LoVo (cell line): ENCODE measurements around the gene UBL3.

Source experiments
- DNase-seq: peaks from one replicate; pipeline ENCODE4 v3.0.0-alpha.2; 2016; ENCODE audit warnings: low spot score

The UBL3 gene

GRCh38 chr13:29850213-29850898 lies at the start of gene UBL3:
UBL3 (minus strand) TSS chr13:29850617; CDS start chr13:29849538, 1,079 bp downstream.
- peak; percentile 89 for DNase-seq

- DNase-seq, result no peak
Measured at GRCh38 chr13:29897102-29897501, 46.7 kb upstream of the UBL3 start.

GRCh38 chr13:29893438-29893837 lies 43.0 kb upstream of the UBL3 start:
- no peak for DNase-seq

GRCh38 chr13:29892151-29892550 lies 41.7 kb upstream of the UBL3 start:
- DNase-seq, result no peak

GRCh38 chr13:29889111-29889510 lies 38.7 kb upstream of the UBL3 start:
- DNase-seq, result no peak

GRCh38 chr13:29888306-29888705 lies 37.9 kb upstream of the UBL3 start:
- no peak for DNase-seq

- DNase-seq, result no peak
Measured at GRCh38 chr13:29887686-29888085, 37.3 kb upstream of the UBL3 start.

GRCh38 chr13:29887030-29887557 lies 36.7 kb upstream of the UBL3 start:
- no peak for DNase-seq

GRCh38 chr13:29886446-29886845 lies 36.0 kb upstream of the UBL3 start:
- DNase-seq, result no peak

- DNase-seq, result no peak
Measured at GRCh38 chr13:29885989-29886388, 35.6 kb upstream of the UBL3 start.

- DNase-seq, result no peak
Measured at GRCh38 chr13:29884671-29885430, 34.4 kb upstream of the UBL3 start.

GRCh38 chr13:29883941-29884518 lies 33.6 kb upstream of the UBL3 start:
- DNase-seq, result no peak

- DNase-seq, result no peak
Measured at GRCh38 chr13:29882076-29882475, 31.7 kb upstream of the UBL3 start.

- no peak for DNase-seq
Measured at GRCh38 chr13:29878101-29878500, 27.7 kb upstream of the UBL3 start.

- DNase-seq, result no peak
Measured at GRCh38 chr13:29877456-29878078, 27.1 kb upstream of the UBL3 start.

- no peak for DNase-seq
Measured at GRCh38 chr13:29875646-29876045, 25.2 kb upstream of the UBL3 start.

- DNase-seq, result no peak
Measured at GRCh38 chr13:29868581-29868980, 18.2 kb upstream of the UBL3 start.

GRCh38 chr13:29865934-29866333 lies 15.5 kb upstream of the UBL3 start:
- DNase-seq, result no peak

GRCh38 chr13:29861694-29862110 lies 11.3 kb upstream of the UBL3 start:
- no peak for DNase-seq

- DNase-seq, result no peak
Measured at GRCh38 chr13:29859971-29860370, 9.6 kb upstream of the UBL3 start.

GRCh38 chr13:29858667-29859066 lies 8.2 kb upstream of the UBL3 start:
- no peak for DNase-seq

GRCh38 chr13:29858231-29858630 lies 7.8 kb upstream of the UBL3 start:
- DNase-seq, result no peak

- DNase-seq, result no peak
Measured at GRCh38 chr13:29857085-29857484, 6.7 kb upstream of the UBL3 start.
